Activated T-cell treated with anti-CD3 and anti-CD28 coated beads for 48 hours (primary cell): ENCODE results near the gene MARCHF10.

Source experiments
- DNase-seq: peaks from one replicate; pipeline ENCODE4 v3.0.0-alpha.2; 2020; ENCODE audit warnings: low read depth

MARCHF10 gene

GRCh38 chr17:62658136-62658920, 149.8 kb downstream of the MARCHF10 start:
- no peak for DNase-seq

- DNase-seq = no peak
These were observed 150.4 kb downstream of the MARCHF10 start for GRCh38 chr17:62657690-62658089.

- no peak for DNase-seq
These were observed 150.9 kb downstream of the MARCHF10 start for GRCh38 chr17:62657145-62657665.

GRCh38 chr17:62656446-62656845, 151.7 kb downstream of the MARCHF10 start:
- DNase-seq = no peak

GRCh38 chr17:62655656-62656055, 152.5 kb downstream of the MARCHF10 start:
- no peak for DNase-seq

- DNase-seq = no peak
These were observed 154.0 kb downstream of the MARCHF10 start for GRCh38 chr17:62653826-62654761.

- DNase-seq = peak; percentile 92
These were observed 154.9 kb downstream of the MARCHF10 start for GRCh38 chr17:62653002-62653825.

- DNase-seq = peak; percentile 18
These were observed 155.7 kb downstream of the MARCHF10 start for GRCh38 chr17:62652251-62653001.
